HCT116 (cell line): ENCODE results near the gene OR1D2. TPM values are rescaled to one million over a fixed set of nuclear protein-coding genes. Genes with fewer than 3 reads are reported as not detected.
"Not testable (repeated sequence)": the region's sequence is repeated elsewhere in the genome, so short reads cannot be mapped to it uniquely, and the experiment has no call there.

Experiments used
- ATAC-seq: fragments of 200-7000 bp; cut with Tn5 transposase; 2 replicates; pipeline ENCODE4 v1.9.1; 2020; ENCODE audit warnings: mild to moderate bottlenecking, moderate library complexity
- BruUV-seq: library from RNA; stranded (reverse); fragments of 400-500 nt; replicated peaks from 2 replicates; lab custom pipeline; 2021; lab: Mats Ljungman, UMichigan
- CTCF ChIA-PET: fragments of 300-600 bp; sonication (Branson Sonifier 250); formaldehyde crosslinking; loops from one replicate; lab custom pipeline; 2021; ENCODE audit warnings: antibody characterized with exemption; lab: Charles Lee
- POLR2A ChIA-PET: fragments of 300-600, 350-600 bp; sonication (Branson Sonifier 250); formaldehyde crosslinking; loops from one replicate; lab custom pipeline; 2021; ENCODE audit warnings: antibody characterized with exemption; lab: Charles Lee
- RAD21 ChIA-PET, 2 experiments: fragments of 300-600 bp; sonication (Branson Sonifier 250); formaldehyde crosslinking; loops; one replicate each; lab custom pipeline; 2023; ENCODE audit warnings: low total read pairs in 2 of 2; ENCODE audit not compliant: uncharacterized antibody in 2 of 2, unreplicated experiment in 2 of 2, low non-redundant PET in 1 of 2; lab: Charles Lee
- DNase-seq: peaks from one replicate; pipeline ENCODE4 v3.0.0-alpha.2; 2010; ENCODE audit warnings: low read depth, low spot score
- H2AFZ ChIP-seq: fragments of 200-600 bp; shearing (Covaris generic), sonication (generic); 2 replicates; pipeline ENCODE4 v1.6.1; 2017; ENCODE audit warnings: low read depth, mixed run types, mixed read lengths, antibody characterized with exemption, low read length; ENCODE audit not compliant: poor library complexity, severe bottlenecking
- H3K27ac ChIP-seq: 2 replicates; pipeline ENCODE4 v1.5.1; 2012; ENCODE audit warnings: low read depth, low read length
- H3K27me3 ChIP-seq: fragments of 200-600 bp; sonication (generic); 2 replicates; pipeline ENCODE4 v1.6.1; 2016; ENCODE audit warnings: mixed run types, low read length, mixed read lengths; ENCODE audit not compliant: insufficient read depth
- H3K36me3 ChIP-seq, 2 experiments: fragments of 200-500 bp in 1 of 2; fragments of 200-600 bp in 1 of 2; sonication (Bioruptor generic) in 1 of 2; sonication (generic) in 1 of 2; 2 replicates each; pipeline versions ENCODE4 v1.5.1 to v1.6.1; 2014 to 2016; ENCODE audit warnings: low read length in 2 of 2, inconsistent platforms in 1 of 2, mixed read lengths in 1 of 2, mixed run types in 1 of 2; ENCODE audit not compliant: insufficient read depth in 2 of 2, control insufficient read depth in 1 of 2
- H3K4me1 ChIP-seq, 2 experiments: fragments of 200-600 bp in 1 of 2; sonication (generic) in 1 of 2; 2 replicates each; pipeline versions ENCODE4 v1.5.1 to v1.6.1; 2012 to 2017; ENCODE audit warnings: low read length in 2 of 2, inconsistent platforms in 1 of 2, mild to moderate bottlenecking in 1 of 2, mixed read lengths in 1 of 2, mixed run types in 1 of 2, moderate library complexity in 1 of 2; ENCODE audit not compliant: insufficient read depth in 2 of 2, control insufficient read depth in 1 of 2
- H3K4me2 ChIP-seq: fragments of 200-600 bp; sonication (generic); 2 replicates; pipeline ENCODE4 v1.6.1; 2017; ENCODE audit warnings: mixed run types, low read length, mixed read lengths
- H3K4me3 ChIP-seq, 2 experiments: fragments of 200-600 bp in 1 of 2; sonication (generic) in 1 of 2; replicated peaks in 1 of 2; 2 replicates each; pipeline ENCODE4 v1.5.1; 2011 to 2016; ENCODE audit warnings: low read length in 2 of 2, control low read depth in 1 of 2, low read depth in 1 of 2, mild to moderate bottlenecking in 1 of 2, mixed read lengths in 1 of 2, mixed run types in 1 of 2
- H3K79me2 ChIP-seq: fragments of 200-600 bp; sonication (generic); 2 replicates; pipeline ENCODE4 v1.6.1; 2017; ENCODE audit warnings: mild to moderate bottlenecking, mixed run types, low read length, moderate library complexity, mixed read lengths; ENCODE audit not compliant: insufficient read depth
- H3K9ac ChIP-seq: fragments of 200-600 bp; sonication (generic); 2 replicates; pipeline ENCODE4 v1.6.1; 2016; ENCODE audit warnings: low read length, mixed read lengths
- H3K9me2 ChIP-seq: fragments of 200-600 bp; sonication (generic), shearing (Covaris generic); 2 replicates; pipeline ENCODE4 v1.6.1; 2017; ENCODE audit warnings: mixed run types, mild to moderate bottlenecking, moderate library complexity; ENCODE audit not compliant: insufficient read depth
- H3K9me3 ChIP-seq, 2 experiments: fragments of 200-500 bp in 1 of 2; fragments of 200-600 bp in 1 of 2; sonication (Bioruptor generic) in 1 of 2; sonication (generic) in 1 of 2; 2 replicates each; pipeline ENCODE4 v1.6.1; 2014 to 2017; ENCODE audit warnings: low read length in 2 of 2, mixed read lengths in 2 of 2, inconsistent platforms in 1 of 2, low read depth in 1 of 2, mild to moderate bottlenecking in 1 of 2, mixed run types in 1 of 2, moderate library complexity in 1 of 2; ENCODE audit not compliant: control insufficient read depth in 1 of 2, insufficient read depth in 1 of 2
- H4K20me1 ChIP-seq: fragments of 200-600 bp; sonication (generic), shearing (Covaris generic); 2 replicates; pipeline ENCODE4 v1.6.1; 2017; ENCODE audit warnings: mixed run types, mild to moderate bottlenecking, moderate library complexity; ENCODE audit not compliant: insufficient read depth
- POLR2AphosphoS5 ChIP-seq: IDR thresholded peaks from 2 replicates; pipeline ENCODE4 v1.6.1; 2011; ENCODE audit warnings: mild to moderate bottlenecking, low read depth, low read length, moderate library complexity
- REST ChIP-seq: IDR thresholded peaks from 2 replicates; pipeline ENCODE4 v1.6.1; 2012; ENCODE audit warnings: low read depth
- ZNF274 ChIP-seq: fragments of 200-500 bp; sonication (Bioruptor generic); IDR thresholded peaks from 2 replicates; pipeline ENCODE4 v1.6.1; 2014; ENCODE audit warnings: mild to moderate bottlenecking, low read depth, low read length, inconsistent platforms
- intact Hi-C: fragments of 100-400 bp; cut with micrococcal nuclease; formaldehyde crosslinking; loops from 2 replicates; pipeline ENCODE4 v1.10.0; 2022
- total RNA-seq: library from RNA; stranded (reverse); gene quantifications from one replicate; pipeline ENCODE4 v1.2.1, GENCODE V29; 2021; ENCODE audit not compliant: unreplicated experiment

OR1D2 gene
- total RNA-seq, 1 experiment from 2014 or later: not detected

DNA sequence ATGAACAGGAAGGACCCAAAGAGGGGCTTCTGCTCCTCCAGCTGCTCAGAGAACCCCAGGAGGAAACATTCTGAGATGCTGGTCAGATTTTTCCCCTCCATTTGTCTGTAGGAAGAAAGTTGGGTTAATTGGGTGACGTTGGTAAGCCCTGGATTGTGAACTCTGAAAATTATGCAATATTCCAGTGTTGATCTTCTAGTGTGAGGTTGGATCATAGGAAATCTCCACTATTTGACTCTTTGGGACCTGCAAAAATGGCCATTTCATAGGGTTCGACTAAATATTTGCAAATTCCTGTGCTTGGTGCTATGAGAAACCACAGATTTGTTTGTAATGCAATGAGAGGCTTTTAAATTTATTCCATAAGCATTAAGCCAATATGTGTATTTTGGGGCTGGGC is 23.2 kb upstream of the OR1D2 start, which contains the start of gene OR1G1:
Gene OR1G1 (minus strand): TSS at position 101 of the 400 bp plus-strand sequence. CDS start 0 bp downstream, at position 101.
- no peak within 1 kb of the TSS for H3K4me3 ChIP-seq
- no peak within 1 kb of the TSS for H3K27ac ChIP-seq
- H3K79me2 ChIP-seq: no peaks in the 10 kb centered on the region
- no peak within 1 kb of the TSS for H2AFZ ChIP-seq
- BruUV-seq: no TSS peak
- H3K36me3 ChIP-seq: no peaks in the 10 kb centered on the region
- TF ChIP-seq ZNF274 (no peak), REST (no peak), POLR2AphosphoS5 (no peak)
- no peak within 1 kb of the TSS for H3K4me2 ChIP-seq
- intact Hi-C loops: no loop called here
- ChIA-PET POLR2A (no interaction called here), RAD21 (no interaction called here), CTCF (no interaction called here)
- no peak within 1 kb of the TSS for H3K9ac ChIP-seq
- no peaks in the 10 kb centered on the region for H3K9me3 ChIP-seq
- peaks cover 70% of the 10 kb centered on the region for H3K27me3 ChIP-seq
- no peak for ATAC-seq
- H3K4me1 ChIP-seq: no peaks in the 10 kb centered on the region
- H4K20me1 ChIP-seq: no peaks in the 10 kb centered on the region
- H3K9me2 ChIP-seq: no peaks in the 10 kb centered on the region
- DNase-seq: no peak

DNA sequence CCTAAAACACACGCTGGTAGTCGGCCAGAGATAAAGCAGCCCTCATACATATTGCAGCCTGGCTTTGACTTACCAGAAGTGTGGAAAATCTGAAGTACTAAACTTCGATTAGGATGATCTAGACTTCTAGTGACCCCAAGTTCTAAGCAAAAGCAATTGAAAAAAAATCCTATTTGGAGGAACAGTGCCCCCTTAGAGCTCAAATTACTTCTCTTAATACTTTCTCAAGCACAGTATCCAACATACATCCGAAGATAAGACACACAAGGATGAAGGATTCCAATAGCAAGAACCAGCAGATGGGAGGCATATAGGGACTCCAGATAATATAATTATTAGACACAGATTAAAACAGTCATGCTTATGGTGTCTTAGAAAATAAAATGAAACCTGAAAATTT is 30.4 kb downstream of the OR1D2 start:
- POLR2A ChIA-PET, ATAC-seq, CTCF ChIA-PET: not testable (repeated sequence)

DNA sequence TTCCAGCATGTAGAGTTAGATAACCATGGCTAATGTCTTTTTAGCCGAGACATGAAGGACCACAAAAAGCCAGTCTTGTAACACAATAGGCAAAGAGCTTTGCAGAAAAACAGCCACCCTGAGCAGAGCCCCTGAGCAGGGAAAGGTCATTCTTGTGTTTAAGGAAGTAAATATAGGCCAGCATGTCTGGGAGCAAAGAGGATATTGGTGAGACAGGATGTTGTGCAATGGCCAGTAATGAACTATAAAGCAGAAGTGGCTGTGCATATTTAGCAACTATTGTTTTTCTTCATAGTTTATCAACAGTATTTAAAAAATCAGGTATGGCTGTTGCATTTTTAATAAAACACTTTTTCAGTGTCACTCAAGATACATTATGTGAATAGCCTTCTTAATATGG is 39.0 kb downstream of the OR1D2 start:
- H4K20me1 ChIP-seq, H3K27ac ChIP-seq, POLR2A ChIA-PET, intact Hi-C loops, DNase-seq, H3K4me3 ChIP-seq, H2AFZ ChIP-seq, H3K4me2 ChIP-seq, H3K36me3 ChIP-seq, H3K27me3 ChIP-seq, H3K9me3 ChIP-seq, RAD21 ChIA-PET, H3K9ac ChIP-seq, BruUV-seq, H3K9me2 ChIP-seq, H3K79me2 ChIP-seq, ATAC-seq, H3K4me1 ChIP-seq, CTCF ChIA-PET: not testable (repeated sequence)

More for the DNA sequence above, 30.4 kb downstream of the OR1D2 start:
- DNase-seq, BruUV-seq, H2AFZ ChIP-seq, H3K9me2 ChIP-seq, H3K9me3 ChIP-seq, H3K9ac ChIP-seq, H3K79me2 ChIP-seq, H3K4me1 ChIP-seq, H3K4me2 ChIP-seq, intact Hi-C loops, H3K4me3 ChIP-seq, H4K20me1 ChIP-seq, RAD21 ChIA-PET, H3K36me3 ChIP-seq, H3K27ac ChIP-seq: not testable (repeated sequence)
- peaks cover 14% of the 10 kb centered on the region for H3K27me3 ChIP-seq
